Upper lobe of left lung (tissue), 6 donors: Measurements from ENCODE around the gene PTGDS. TPM values are rescaled to one million over a fixed set of nuclear protein-coding genes. Genes with fewer than 3 reads are reported as not detected.

Experiments
- ATAC-seq, 2 donors: fragments of 200-7000 bp; cut with Tn5 transposase; one replicate each; pipeline ENCODE4 v1.9.1; 2022; ENCODE audit warnings: mild to moderate bottlenecking in 2 of 2, moderate library complexity in 2 of 2; ENCODE audit not compliant: low FRiP score in 2 of 2
- DNase-seq, 2 donors: peaks; one replicate each; pipeline ENCODE4 v3.0.0-alpha.2; 2019 to 2020
- H3K27ac ChIP-seq, 4 donors: fragments of 200-600 bp; sonication (generic); one replicate each; pipeline ENCODE4 v1.5.1; 2016 to 2019
- H3K27me3 ChIP-seq, 4 donors: fragments of 200-600 bp; sonication (generic); one replicate each; pipeline ENCODE4 v1.5.1; 2017 to 2019
- H3K36me3 ChIP-seq, 4 donors: fragments of 200-600 bp; sonication (generic); one replicate each; pipeline ENCODE4 v1.5.1; 2016 to 2019
- H3K4me1 ChIP-seq, 4 donors: fragments of 200-600 bp; sonication (generic); one replicate each; pipeline ENCODE4 v1.5.1; 2018 to 2019
- H3K4me3 ChIP-seq, 4 donors: fragments of 200-600 bp; sonication (generic); one replicate each; pipeline ENCODE4 v1.5.1; 2017 to 2019; ENCODE audit warnings: mild to moderate bottlenecking in 2 of 4, moderate library complexity in 1 of 4
- H3K9me3 ChIP-seq, 4 donors: fragments of 200-600 bp; sonication (generic); one replicate each; pipeline ENCODE4 v1.5.1; 2018 to 2019
- CTCF ChIP-seq, 6 experiments: fragments of 450-650 bp in 4 of 6; fragments of 200-600 bp in 2 of 6; sonication (generic) in 2 of 6; IDR thresholded peaks; one replicate each; pipeline ENCODE4 v1.5.1; 2016 to 2019; ENCODE audit warnings: antibody characterized with exemption in 6 of 6
- EP300 ChIP-seq, 4 donors: sonication (generic); formaldehyde crosslinking; IDR thresholded peaks; one replicate each; pipeline ENCODE4 v1.5.1; 2017; ENCODE audit warnings: antibody characterized with exemption in 4 of 4, control low read depth in 2 of 4
- POLR2A ChIP-seq, 4 donors: fragments of 450-650 bp; IDR thresholded peaks; one replicate each; pipeline ENCODE4 v1.5.1; 2016 to 2017; ENCODE audit warnings: antibody characterized with exemption in 4 of 4, mild to moderate bottlenecking in 2 of 4
- POLR2AphosphoS5 ChIP-seq, 2 donors: sonication (generic); formaldehyde crosslinking; IDR thresholded peaks; one replicate each; pipeline ENCODE4 v1.5.1; 2017; ENCODE audit warnings: antibody characterized with exemption in 2 of 2
- WGBS, 2 donors: methylation state at CpG; one replicate each; pipeline ENCODE4 v1.1.5; 2017 to 2018; 5-methylcytosine and 5-hydroxymethylcytosine counted together
- total RNA-seq, 6 donors: library from RNA; depleted of rRNA in 4 of 6; stranded (reverse); fragments of >200 nt in 4 of 6; gene quantifications; one replicate each; pipeline versions ENCODE4 v1.1.0 to v1.2.1, GENCODE V29; 2016 to 2021
- donor health status: DM: no; HTN: no; CAD: no; lungs with moderate emphysema.
- donor health status: DM: no; HTN: yes; CAD: no; lungs with severe emphysema.

The PTGDS gene
- total RNA-seq, 6 donors from 2014 or later: 31.7 to 395 (median 246) TPM

DNA sequence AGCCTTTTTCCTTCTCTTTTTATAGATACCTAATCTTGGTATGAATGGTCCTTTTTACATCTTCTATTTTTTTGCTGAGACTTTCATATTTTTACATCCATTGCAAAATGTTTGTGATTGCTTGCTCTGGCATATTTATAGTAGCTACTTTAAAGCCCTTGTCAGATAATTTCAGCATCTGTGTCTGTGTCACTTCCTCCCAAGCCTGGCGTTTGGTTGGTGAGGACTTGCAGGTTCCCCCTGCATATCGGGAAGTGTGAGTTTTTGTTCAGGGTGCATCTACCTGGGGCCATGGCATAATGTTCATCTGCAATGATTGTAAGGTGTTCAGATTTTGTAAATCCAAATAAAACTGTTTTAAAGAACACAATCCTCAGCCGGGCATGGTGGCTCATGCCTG, 41.7 kb upstream of the PTGDS start:
- DNase-seq (no peak), ATAC-seq (no peak)
- Histone ChIP-seq H3K4me3 (no peak overlapping the region), H3K9me3 (no peaks in the 10 kb centered on the region), H3K27me3 (no peaks in the 10 kb centered on the region), H3K4me1 (no peaks in the 10 kb centered on the region), H3K27ac (no peak overlapping the region), H3K36me3 (peaks cover 2 to 21% (median 16%) of the 10 kb centered on the region in 4 donors)
- no peak for TF ChIP-seq EP300 (IDR thresholded peaks at IDR 0.05)
- TF ChIP-seq POLR2A (IDR thresholded peaks at IDR 0.05): no peak
- no peak for TF ChIP-seq CTCF (IDR thresholded peaks at IDR 0.05)
- 69 to 85% methylated on average over 3 of the region's 3 CpGs for WGBS, 2 donors

DNA sequence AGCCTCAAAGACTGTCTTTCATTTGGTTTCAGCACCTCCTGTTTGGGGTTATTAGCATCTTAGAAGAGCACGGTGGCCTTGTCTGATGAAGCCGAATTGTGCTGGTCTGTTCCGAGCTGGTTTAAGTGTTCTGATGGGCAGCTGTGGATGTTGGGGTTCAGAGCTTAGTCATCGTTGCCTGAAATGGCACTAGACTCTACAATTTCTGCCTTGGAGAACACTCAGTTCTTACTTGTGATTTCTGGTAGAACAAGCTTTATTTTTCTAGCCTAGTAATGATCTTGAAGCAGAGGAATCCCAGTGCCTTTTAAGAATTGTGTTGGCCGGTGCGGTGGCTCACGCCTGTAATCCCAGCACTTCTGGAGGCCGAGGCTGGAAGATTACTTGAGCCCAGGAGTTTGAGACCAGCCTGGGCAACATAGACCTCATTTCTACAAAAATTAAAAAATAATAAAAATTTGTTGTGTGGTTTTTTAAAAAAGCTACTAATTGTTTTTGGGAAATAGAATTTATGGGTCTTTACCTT, 40.6 kb upstream of the PTGDS start:
- H3K36me3 ChIP-seq: peaks cover 12 to 31% (median 26%) of the 10 kb centered on the region in 4 donors
- no peaks in the 10 kb centered on the region for H3K4me1 ChIP-seq
- H3K27ac ChIP-seq: no peak overlapping the region
- no peak for DNase-seq
- TF ChIP-seq EP300 (IDR thresholded peaks at IDR 0.05) (no peak), POLR2A (IDR thresholded peaks at IDR 0.05) (no peak), CTCF (IDR thresholded peaks at IDR 0.05) (no peak), POLR2AphosphoS5 (IDR thresholded peaks at IDR 0.05) (no peak)
- H3K4me3 ChIP-seq: no peak overlapping the region
- H3K27me3 ChIP-seq: no peaks in the 10 kb centered on the region
- 90 to 100% methylated on average over 8 of the region's 8 CpGs for WGBS, 2 donors
- no peak for ATAC-seq
- no peaks in the 10 kb centered on the region for H3K9me3 ChIP-seq

GRCh38 chr9:136937186-136938001, 39.9 kb upstream of the PTGDS start:
- H3K4me3 ChIP-seq: no peak overlapping the region
- no peak overlapping the region for H3K27ac ChIP-seq
- DNase-seq (peak in 1 of 2 donors; percentile 12), ATAC-seq (no peak)
- H3K9me3 ChIP-seq: no peaks in the 10 kb centered on the region
- H3K36me3 ChIP-seq: peaks cover 18 to 38% (median 33%) of the 10 kb centered on the region in 4 donors
- TF ChIP-seq POLR2AphosphoS5 (IDR thresholded peaks at IDR 0.05): no peak
- no peak for TF ChIP-seq POLR2A (IDR thresholded peaks at IDR 0.05)
- no peak for TF ChIP-seq CTCF (IDR thresholded peaks at IDR 0.05)
- no peak for TF ChIP-seq EP300 (IDR thresholded peaks at IDR 0.05)
- WGBS, 2 donors: 90 to 92% methylated on average over 8 to 15 of the region's 15 CpGs
- no peaks in the 10 kb centered on the region for H3K27me3 ChIP-seq
- peaks cover 0 to 6% (median 0%) of the 10 kb centered on the region in 4 donors for H3K4me1 ChIP-seq

GRCh38 chr9:136939431-136939995, 37.8 kb upstream of the PTGDS start:
- ATAC-seq (no peak), DNase-seq (peak; percentile 19 to 66)
- H3K4me1 ChIP-seq: peaks cover 9 to 20% (median 11%) of the 10 kb centered on the region in 4 donors
- 91 to 92% methylated on average over 16 to 20 of the region's 28 CpGs for WGBS, 2 donors
- H3K27me3 ChIP-seq: no peaks in the 10 kb centered on the region
- H3K36me3 ChIP-seq: peaks cover 18 to 45% (median 40%) of the 10 kb centered on the region in 4 donors
- no peak overlapping the region for H3K4me3 ChIP-seq
- no peak for TF ChIP-seq POLR2A (IDR thresholded peaks at IDR 0.05)
- no peaks in the 10 kb centered on the region for H3K9me3 ChIP-seq
- H3K27ac ChIP-seq: no peak overlapping the region

DNA sequence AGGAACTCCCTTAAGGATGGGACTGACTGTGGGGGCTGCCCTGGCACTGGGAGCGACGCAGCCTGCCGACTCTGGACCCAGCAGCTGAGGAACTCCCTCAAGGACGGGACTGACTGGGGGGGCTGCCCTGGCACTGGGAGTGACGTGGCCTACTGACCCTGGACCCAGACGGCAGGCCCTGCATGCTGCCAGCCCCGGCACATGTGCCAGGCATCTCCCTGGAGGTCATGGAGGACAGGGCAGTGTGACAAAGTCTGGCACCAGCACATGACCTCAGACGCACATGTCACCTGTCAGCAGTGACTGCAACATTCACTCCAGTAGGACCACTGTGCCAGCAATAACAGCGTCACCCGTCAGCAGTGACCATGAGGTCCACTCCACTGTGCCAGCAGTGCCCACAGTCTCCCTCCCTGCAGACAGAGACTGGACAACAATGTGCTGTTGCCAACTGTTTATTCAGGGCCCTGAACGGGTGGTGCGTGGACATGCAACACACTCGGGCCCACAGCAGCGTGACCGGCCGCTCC, 37.2 kb upstream of the PTGDS start:
- peaks cover 18 to 45% (median 40%) of the 10 kb centered on the region in 4 donors for H3K36me3 ChIP-seq
- H3K4me1 ChIP-seq: peaks cover 14 to 25% (median 15%) of the 10 kb centered on the region in 4 donors
- no peaks in the 10 kb centered on the region for H3K27me3 ChIP-seq
- WGBS, 2 donors: 73 to 94% methylated on average over 3 to 8 of the region's 16 CpGs
- H3K9me3 ChIP-seq: no peaks in the 10 kb centered on the region
- no peak overlapping the region for H3K27ac ChIP-seq
- ATAC-seq: no peak
- H3K4me3 ChIP-seq: no peak overlapping the region
- TF ChIP-seq POLR2AphosphoS5 (IDR thresholded peaks at IDR 0.05) (no peak), POLR2A (IDR thresholded peaks at IDR 0.05) (no peak), CTCF (IDR thresholded peaks at IDR 0.05) (no peak), EP300 (IDR thresholded peaks at IDR 0.05) (no peak)
- DNase-seq: peak; percentile 15 to 67
